ENCODE data around the gene ANKRD2.
"Not testable (repeated sequence)": the region's sequence is repeated elsewhere in the genome, so short reads cannot be mapped to it uniquely, and the experiment has no call there.

Gene ANKRD2

DNA sequence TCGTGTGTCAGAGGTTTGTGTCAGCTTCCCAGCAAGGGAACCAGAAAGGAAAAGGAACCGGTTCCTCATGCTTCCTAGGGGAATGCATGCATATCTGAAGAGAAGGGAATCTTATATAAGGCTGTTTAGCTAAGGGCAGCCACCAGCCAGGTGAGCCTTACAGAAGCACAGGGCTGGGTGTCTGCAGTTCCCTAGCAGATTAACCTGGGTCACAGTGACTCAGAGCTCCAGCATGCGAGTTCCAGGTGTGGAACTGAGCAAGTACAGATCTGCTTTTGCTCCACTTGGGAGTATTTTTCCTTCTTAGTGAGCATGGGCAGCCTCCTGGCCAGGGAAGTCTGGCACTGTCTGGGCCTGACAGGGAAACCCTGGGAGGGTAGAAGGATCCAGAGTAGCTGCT lies 957 bp upstream of the ANKRD2 start:
- DNase-seq (ENCODE audit: low read depth, low spot score): no peak

DNA sequence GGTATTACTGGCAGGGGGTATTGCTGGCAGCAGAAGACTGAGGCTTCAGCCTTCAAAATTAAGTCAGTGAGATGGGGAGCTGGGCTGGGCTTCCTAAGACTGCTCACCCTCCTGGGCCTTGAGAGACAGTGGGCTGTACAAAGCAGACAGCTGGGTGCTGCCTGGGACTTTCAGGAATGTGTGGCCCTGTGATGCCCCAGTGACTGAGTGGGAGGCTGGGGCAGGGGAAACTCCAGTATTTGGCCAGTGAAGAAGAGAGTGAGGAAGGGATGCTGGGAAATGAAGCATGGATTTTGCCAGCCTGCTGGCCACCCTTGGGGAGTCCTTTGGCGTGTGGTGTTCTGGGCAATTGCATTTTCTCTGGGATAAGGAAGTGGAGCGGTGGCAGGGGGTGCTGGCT lies 442 bp downstream of the ANKRD2 start:
- DNase-seq (ENCODE audit: low read depth, low spot score): no peak

- no peak for DNase-seq (ENCODE audit: low read depth, low spot score)
Measured at GRCh38 chr10:97573672-97574071, 1.1 kb downstream of the ANKRD2 start.

DNA sequence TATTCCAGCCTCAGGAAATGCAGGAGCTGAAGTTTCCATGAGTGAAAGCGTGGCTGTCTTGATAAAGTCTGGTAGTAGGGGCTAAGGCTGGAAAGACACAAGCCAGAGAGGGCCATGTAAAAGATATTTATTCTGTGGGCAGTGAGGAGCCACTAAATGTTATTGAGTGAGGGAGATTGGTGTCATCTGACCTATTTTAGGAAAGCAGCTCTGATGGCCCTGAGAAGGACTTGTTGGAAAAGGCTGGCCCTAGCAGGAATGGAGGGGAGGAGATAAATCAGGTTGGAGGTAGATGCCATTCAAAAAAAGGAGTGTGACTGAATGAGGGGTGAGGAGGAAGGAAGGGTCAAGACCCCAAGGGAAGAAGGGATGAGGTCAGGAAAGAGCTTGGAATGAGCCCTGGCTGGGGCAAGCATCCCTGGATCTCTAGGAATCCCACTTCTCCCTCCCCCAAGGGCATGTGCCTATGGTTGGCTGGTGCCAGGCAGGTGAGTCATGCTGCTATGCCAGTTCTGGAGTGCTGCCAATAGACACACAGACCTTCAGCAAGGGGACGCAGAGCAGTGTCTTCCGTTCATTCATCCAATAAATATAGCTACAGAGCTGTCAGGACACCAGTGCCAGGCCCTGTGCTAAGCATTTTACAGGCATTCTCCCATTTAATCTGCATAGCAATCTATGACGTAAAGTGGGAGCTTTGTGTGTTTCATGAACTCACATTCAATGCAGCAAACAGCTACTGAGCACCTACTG lies 2.0 kb downstream of the ANKRD2 start:
- DNase-seq (ENCODE audit: low read depth, low spot score): no peak

DNA sequence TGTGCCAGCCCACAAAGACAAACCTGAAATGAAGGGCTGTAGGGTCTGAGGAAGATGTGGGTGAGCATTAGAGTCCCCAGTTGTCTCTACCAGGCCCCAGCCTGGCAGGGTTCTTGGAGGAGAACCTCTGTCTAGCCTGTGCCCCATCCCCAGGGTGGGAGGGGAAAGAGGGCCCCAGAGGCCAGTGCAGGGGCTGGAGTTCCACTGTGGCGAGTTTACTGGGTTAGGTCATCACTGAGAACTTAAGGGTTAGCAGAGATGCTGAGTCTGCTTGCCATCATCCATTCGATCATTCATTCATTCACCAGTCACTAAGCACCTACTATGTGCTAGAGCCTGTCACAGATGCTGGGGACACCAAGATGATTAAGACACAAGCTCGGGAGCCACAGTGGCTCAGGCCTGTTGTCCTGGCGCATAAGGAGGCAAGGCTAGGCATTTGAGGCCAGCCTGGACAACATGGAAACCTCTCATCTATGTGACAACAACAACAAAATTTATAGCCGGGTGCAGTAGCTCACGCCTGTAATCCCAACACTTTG lies 2.6 kb downstream of the ANKRD2 start:
- no peak for DNase-seq (ENCODE audit: low read depth, low spot score)

DNA sequence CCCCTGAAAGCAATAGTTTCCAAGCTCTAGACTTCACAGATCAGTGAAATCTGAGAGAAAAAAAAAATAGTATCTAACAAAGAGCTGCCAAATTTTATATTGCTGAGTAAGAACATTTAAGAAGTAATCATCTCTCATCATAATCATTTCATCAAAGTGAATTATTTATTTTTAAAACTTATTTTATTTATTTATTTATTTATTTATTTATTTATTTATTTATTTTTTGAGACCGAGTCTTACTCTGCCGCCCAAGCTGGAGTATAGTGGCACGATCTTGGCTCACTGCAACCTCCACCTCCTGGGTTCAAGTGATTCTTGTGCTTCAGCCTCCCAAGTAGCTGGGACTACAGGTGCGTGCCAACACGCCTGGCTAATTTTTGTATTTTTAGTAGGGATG lies 3.9 kb downstream of the ANKRD2 start:
- DNase-seq (ENCODE audit: low read depth, low spot score): not testable (repeated sequence)

DNA sequence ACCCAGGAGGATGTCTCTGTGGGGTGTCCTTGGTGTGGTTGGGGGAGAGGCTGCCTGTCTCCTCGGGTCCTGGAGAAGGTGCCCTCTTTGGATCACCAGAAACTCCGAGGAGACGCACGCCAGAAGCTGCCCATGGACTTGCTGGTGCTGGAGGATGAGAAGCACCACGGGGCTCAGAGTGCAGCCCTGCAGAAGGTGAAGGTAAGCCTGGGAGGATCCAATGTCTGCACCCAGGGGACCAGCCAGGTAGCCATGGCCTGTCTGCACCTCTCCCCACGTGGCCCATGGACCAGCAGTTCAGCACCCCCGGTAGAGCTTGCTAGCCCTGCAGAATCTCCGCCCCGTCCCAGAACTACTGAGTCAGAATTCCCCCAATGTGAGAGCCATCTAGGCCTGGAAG lies 5.1 kb downstream of the ANKRD2 start:
- DNase-seq (ENCODE audit: low read depth, low spot score): no peak

- no peak for DNase-seq (ENCODE audit: low read depth, low spot score)
Measured at GRCh38 chr10:97578171-97578844, 5.7 kb downstream of the ANKRD2 start.

DNA sequence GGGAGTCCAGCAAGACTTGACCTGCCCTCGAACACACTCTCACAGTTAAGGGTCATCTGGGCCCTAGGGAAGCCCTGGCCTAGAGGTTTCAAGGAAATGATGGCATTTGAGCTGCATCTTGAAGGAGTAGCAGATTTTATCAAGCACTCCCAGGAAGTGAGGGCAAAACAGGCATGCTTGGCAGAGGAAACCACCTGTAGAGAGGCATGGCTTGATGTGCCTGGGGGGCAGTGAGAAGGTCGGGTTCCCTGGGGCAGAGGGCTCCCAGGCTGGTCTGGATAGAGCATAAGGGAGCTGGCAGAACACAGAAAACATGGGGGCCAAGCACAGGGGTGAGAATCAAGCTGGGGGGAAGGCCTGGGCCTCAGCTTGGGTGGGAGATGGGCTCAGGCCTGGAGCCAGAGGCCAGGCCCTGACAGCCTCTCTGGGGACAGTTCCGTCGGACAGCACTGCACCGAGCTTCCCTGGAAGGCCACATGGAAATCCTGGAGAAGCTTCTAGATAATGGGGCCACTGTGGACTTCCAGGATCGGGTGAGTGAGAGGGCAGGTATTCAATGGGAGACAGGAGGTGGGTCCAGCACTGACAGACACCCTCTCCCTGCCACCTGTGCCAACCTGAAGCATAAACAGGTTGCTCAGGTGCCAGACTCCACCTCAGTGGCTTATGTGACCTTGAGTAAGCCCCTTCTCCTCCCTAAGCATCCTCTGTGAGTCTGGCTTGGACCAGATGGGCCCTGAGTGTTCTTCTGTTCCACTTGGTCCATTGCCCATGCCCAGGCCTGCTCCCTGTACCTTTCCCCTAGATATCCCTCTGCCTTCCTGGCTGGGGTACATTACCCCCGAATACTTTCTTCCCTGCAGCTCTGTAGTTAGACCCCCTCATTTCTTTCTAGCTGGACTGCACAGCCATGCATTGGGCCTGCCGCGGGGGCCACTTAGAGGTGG lies 8.1 kb downstream of the ANKRD2 start:
- DNase-seq (ENCODE audit: low read depth, low spot score): no peak

- no peak for DNase-seq (ENCODE audit: low read depth, low spot score)
Measured at GRCh38 chr10:97582169-97582568, 9.6 kb downstream of the ANKRD2 start.

- DNase-seq (ENCODE audit: low read depth, low spot score): no peak
Measured at GRCh38 chr10:97583476-97583875, 10.9 kb downstream of the ANKRD2 start.

DNA sequence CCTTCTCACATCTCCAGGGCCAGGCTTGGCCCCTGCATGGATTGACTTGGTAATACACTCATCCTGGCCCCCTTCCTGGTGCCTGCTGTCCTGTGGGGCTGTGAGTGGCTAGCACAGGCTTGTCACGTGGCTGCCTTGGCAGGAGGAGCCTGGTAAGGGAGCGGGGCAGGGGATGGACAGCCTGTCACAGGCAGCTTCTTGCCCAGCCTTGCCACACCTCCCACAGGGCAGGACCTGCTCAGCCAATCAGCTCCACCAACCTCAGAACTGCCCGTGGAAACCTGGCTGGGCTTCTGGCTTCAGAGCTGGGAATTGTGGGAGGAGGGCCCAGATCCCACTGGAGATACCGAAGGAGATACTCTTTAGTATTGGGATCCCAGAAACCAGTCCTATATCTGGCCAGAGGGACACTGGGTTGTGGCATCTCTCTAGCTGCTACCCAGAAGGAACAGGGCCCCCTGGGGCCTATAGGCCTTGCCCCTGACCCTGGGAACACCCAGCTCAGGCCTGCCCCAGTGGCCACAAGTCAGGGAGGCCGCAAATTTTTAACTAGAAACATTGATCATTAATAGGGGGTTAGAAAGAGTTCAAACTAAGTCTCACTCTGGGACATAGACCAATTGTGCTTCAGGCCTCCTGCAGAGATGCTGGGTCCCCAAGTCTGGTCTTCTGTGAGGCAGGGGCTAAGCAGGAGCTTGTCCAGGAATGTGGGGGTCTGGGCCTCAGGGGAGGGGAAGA lies 11.7 kb downstream of the ANKRD2 start, which contains the start of gene HOGA1:
TSS of gene HOGA1 (plus strand) at position 330 of the 738 bp plus-strand sequence. CDS start at position 645, 315 bp downstream.
- DNase-seq (ENCODE audit: low read depth, low spot score): no peak

GRCh38 chr10:97584798-97585438 lies 12.3 kb downstream of the ANKRD2 start:
- no peak for DNase-seq (ENCODE audit: low read depth, low spot score)

GRCh38 chr10:97585439-97585811 lies 12.8 kb downstream of the ANKRD2 start:
- DNase-seq (ENCODE audit: low read depth, low spot score): no peak

- DNase-seq (ENCODE audit: low read depth, low spot score): no peak
Measured at GRCh38 chr10:97587183-97587582, 14.6 kb downstream of the ANKRD2 start.

DNA sequence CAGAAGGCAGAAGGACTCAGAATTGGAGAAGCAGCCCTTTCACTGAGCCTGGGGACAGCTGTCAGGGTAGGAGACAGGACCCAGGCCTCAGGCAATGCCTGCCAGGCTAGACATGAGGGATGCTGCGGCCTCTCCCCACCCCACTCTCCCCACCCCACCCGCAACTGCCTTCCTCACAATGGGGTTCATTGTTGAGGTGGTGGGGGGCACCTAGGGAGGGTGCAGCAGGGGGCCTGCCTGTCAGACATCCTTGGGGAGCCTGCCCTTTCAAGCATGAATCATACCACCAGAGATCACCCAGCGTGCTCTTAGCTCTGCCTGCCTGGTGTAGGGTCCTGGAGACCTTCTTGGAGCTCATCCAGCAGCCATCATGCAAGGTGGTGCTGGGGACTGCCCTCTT lies 16.9 kb downstream of the ANKRD2 start, which contains the start of gene C10orf62:
TSS of gene C10orf62 (plus strand) at position 243 of the 400 bp plus-strand sequence. CDS start 177 bp downstream, outside the sequence.
- DNase-seq (ENCODE audit: low read depth, low spot score): no peak

GRCh38 chr10:97590082-97590747 lies 17.6 kb downstream of the ANKRD2 start:
- no peak for DNase-seq (ENCODE audit: low read depth, low spot score)

GRCh38 chr10:97590748-97591495 lies 18.3 kb downstream of the ANKRD2 start:
- DNase-seq (ENCODE audit: low read depth, low spot score): no peak

- DNase-seq (ENCODE audit: low read depth, low spot score): no peak
Measured at GRCh38 chr10:97593421-97593820, 20.8 kb downstream of the ANKRD2 start.
